IMR-90 (cell line): ENCODE data around the gene MTF2. TPM values are rescaled to one million over a fixed set of nuclear protein-coding genes. Genes with fewer than 3 reads are reported as not detected.

Experiments used
- ATAC-seq: fragments of 200-7000 bp; cut with Tn5 transposase; 2 replicates; pipeline ENCODE4 v1.9.1; 2020; ENCODE audit warnings: low read depth, mild to moderate bottlenecking, moderate library complexity
- BruUV-seq: library from RNA; stranded (reverse); fragments of 400-500 nt; replicated peaks from 2 replicates; lab custom pipeline; 2021; lab: Mats Ljungman, UMichigan
- CTCF ChIA-PET: fragments of 300-600 bp; formaldehyde crosslinking; extraction: SDS; loops from one replicate; lab custom pipeline; 2021; ENCODE audit warnings: antibody characterized with exemption; lab: Yijun Ruan, JAX
- POLR2A ChIA-PET: fragments of 300-600 bp; sonication (Branson Sonifier 250); formaldehyde crosslinking; loops from one replicate; lab custom pipeline; 2022; ENCODE audit warnings: antibody characterized with exemption; ENCODE audit not compliant: unreplicated experiment; lab: Charles Lee
- DNase-seq: peaks from one replicate; pipeline ENCODE4 v3.0.0; 2013
- H2AFZ ChIP-seq: replicated peaks from 2 replicates; pipeline ENCODE3; 2013; ENCODE audit warnings: low read length, mild to moderate bottlenecking; ENCODE audit not compliant: poor library complexity
- H2AK5ac ChIP-seq: 2 replicates; pipeline ENCODE4 v1.6.1; 2013; ENCODE audit warnings: low read depth, low read length, inconsistent platforms
- H2AK9ac ChIP-seq: replicated peaks from 2 replicates; pipeline ENCODE3; 2013; ENCODE audit warnings: mild to moderate bottlenecking, low read depth, low read length, moderate library complexity; ENCODE audit not compliant: poor library complexity
- H2BK120ac ChIP-seq: 2 replicates; pipeline ENCODE4 v1.6.1; 2013; ENCODE audit warnings: low read depth, low read length, inconsistent platforms
- H2BK15ac ChIP-seq: 3 replicates; pipeline ENCODE4 v1.6.1; 2013; ENCODE audit warnings: low read depth, low read length, inconsistent platforms
- H2BK20ac ChIP-seq: 2 replicates; pipeline ENCODE4 v1.6.1; 2013; ENCODE audit warnings: low read depth, mild to moderate bottlenecking, inconsistent platforms, low read length, moderate library complexity
- H2BK5ac ChIP-seq: 2 replicates; pipeline ENCODE4 v1.6.1; 2013; ENCODE audit warnings: mild to moderate bottlenecking, low read depth, low read length, inconsistent platforms; ENCODE audit not compliant: poor library complexity, severe bottlenecking
- H3K14ac ChIP-seq: replicated peaks from 2 replicates; pipeline ENCODE4 v1.6.1; 2013; ENCODE audit warnings: low read depth, low read length, inconsistent platforms
- H3K18ac ChIP-seq: 2 replicates; pipeline ENCODE4 v1.6.1; 2013; ENCODE audit warnings: low read depth, low read length, control low read depth
- H3K23ac ChIP-seq: 2 replicates; pipeline ENCODE4 v1.6.1; 2013; ENCODE audit warnings: low read depth, low read length, inconsistent platforms
- H3K27ac ChIP-seq: 2 replicates; pipeline ENCODE4 v1.5.1; 2013; ENCODE audit warnings: mild to moderate bottlenecking, control low read depth, low read length; ENCODE audit not compliant: insufficient read depth
- H3K27me3 ChIP-seq: 2 replicates; pipeline ENCODE4 v1.6.1; 2013; ENCODE audit warnings: low read length; ENCODE audit not compliant: control insufficient read depth, insufficient read depth
- H3K36me3 ChIP-seq: 2 replicates; pipeline ENCODE4 v1.6.1; 2013; ENCODE audit warnings: low read length, mixed read lengths; ENCODE audit not compliant: control insufficient read depth, insufficient read depth
- H3K4ac ChIP-seq: 2 replicates; pipeline ENCODE4 v1.6.1; 2013; ENCODE audit warnings: low read depth, low read length, inconsistent platforms
- H3K4me1 ChIP-seq: 2 replicates; pipeline ENCODE4 v1.6.1; 2013; ENCODE audit warnings: low read length, mixed read lengths; ENCODE audit not compliant: control insufficient read depth, insufficient read depth
- H3K4me2 ChIP-seq: 2 replicates; pipeline ENCODE4 v1.6.1; 2013; ENCODE audit warnings: low read depth, mild to moderate bottlenecking, control low read depth, low read length, moderate library complexity
- H3K4me3 ChIP-seq: 2 replicates; pipeline ENCODE4 v1.5.1; 2013; ENCODE audit warnings: low read depth, mild to moderate bottlenecking, control low read depth, low read length, moderate library complexity; ENCODE audit not compliant: insufficient read depth
- H3K56ac ChIP-seq: 2 replicates; pipeline ENCODE4 v1.6.1; 2013; ENCODE audit warnings: low read length, inconsistent platforms; ENCODE audit not compliant: insufficient read depth; ENCODE audit errors: extremely low read depth
- H3K79me1 ChIP-seq, 2 experiments: 2 replicates each; pipeline ENCODE4 v1.6.1; 2013; ENCODE audit warnings: low read length in 2 of 2, inconsistent platforms in 1 of 2, low read depth in 1 of 2
- H3K9ac ChIP-seq: 2 replicates; pipeline ENCODE4 v1.6.1; 2013; ENCODE audit warnings: low read depth, low read length, control low read depth
- H3K9me1 ChIP-seq: 2 replicates; pipeline ENCODE4 v1.6.1; 2013; ENCODE audit warnings: low read length, inconsistent platforms; ENCODE audit not compliant: insufficient read depth
- H3K9me3 ChIP-seq: 2 replicates; pipeline ENCODE4 v1.6.1; 2013; ENCODE audit warnings: low read length; ENCODE audit not compliant: control insufficient read depth, insufficient read depth
- H4K20me1 ChIP-seq: 2 replicates; pipeline ENCODE4 v1.6.1; 2013; ENCODE audit warnings: low read length, inconsistent platforms; ENCODE audit not compliant: insufficient read depth
- H4K5ac ChIP-seq: 2 replicates; pipeline ENCODE4 v1.6.1; 2013; ENCODE audit warnings: mild to moderate bottlenecking, low read depth, low read length, control low read depth
- H4K8ac ChIP-seq, 2 experiments: 2 replicates each; pipeline ENCODE4 v1.6.1; 2013; ENCODE audit warnings: low read depth in 2 of 2, low read length in 2 of 2, control low read depth in 1 of 2, inconsistent platforms in 1 of 2
- H4K91ac ChIP-seq: 2 replicates; pipeline ENCODE4 v1.6.1; 2013; ENCODE audit warnings: low read depth, low read length, inconsistent platforms; ENCODE audit not compliant: insufficient read depth
- CEBPB ChIP-seq: IDR thresholded peaks from 2 replicates; pipeline ENCODE4 v1.6.1; 2012; ENCODE audit warnings: low read depth, low read length, improper control_type of control experiment
- CHD1 ChIP-seq: IDR thresholded peaks from 2 replicates; pipeline ENCODE4 v1.6.1; 2012; ENCODE audit warnings: low read depth, low read length, improper control_type of control experiment
- CTCF ChIP-seq: conservative IDR thresholded peaks from 2 replicates; pipeline ENCODE4 v1.5.1; 2012; ENCODE audit warnings: mild to moderate bottlenecking, low read depth, low read length, improper control_type of control experiment
- ELK1 ChIP-seq: fragments of 150-350 bp; IDR thresholded peaks from 2 replicates; pipeline ENCODE4 v1.6.1; 2016; ENCODE audit warnings: low read depth, mild to moderate bottlenecking, low read length, moderate library complexity, borderline replicate concordance
- FOS ChIP-seq: fragments of 150-350 bp; IDR thresholded peaks from 2 replicates; pipeline ENCODE4 v1.6.1; 2016; ENCODE audit warnings: low read depth, low read length
- MAFK ChIP-seq: IDR thresholded peaks from 2 replicates; pipeline ENCODE4 v1.6.1; 2012; ENCODE audit warnings: low read depth, low read length, improper control_type of control experiment
- MAZ ChIP-seq: IDR thresholded peaks from 2 replicates; pipeline ENCODE4 v1.6.1; 2012; ENCODE audit warnings: low read depth, mild to moderate bottlenecking, low read length, improper control_type of control experiment, moderate library complexity, borderline replicate concordance
- MXI1 ChIP-seq: IDR thresholded peaks from 2 replicates; pipeline ENCODE4 v1.6.1; 2012; ENCODE audit warnings: low read depth, mild to moderate bottlenecking, low read length, moderate library complexity, borderline replicate concordance
- NFE2L2 ChIP-seq: fragments of 150-350 bp; IDR thresholded peaks from 2 replicates; pipeline ENCODE4 v1.6.1; 2016; ENCODE audit warnings: low read depth, mild to moderate bottlenecking, low read length
- POLR2A ChIP-seq: IDR thresholded peaks from 2 replicates; pipeline ENCODE4 v1.6.1; 2012; ENCODE audit warnings: mild to moderate bottlenecking, low read depth, low read length
- RAD21 ChIP-seq: IDR thresholded peaks from 2 replicates; pipeline ENCODE4 v1.6.1; 2012; ENCODE audit warnings: low read length, improper control_type of control experiment
- RCOR1 ChIP-seq: IDR thresholded peaks from 2 replicates; pipeline ENCODE4 v1.6.1; 2012; ENCODE audit warnings: mild to moderate bottlenecking, low read length, improper control_type of control experiment; ENCODE audit not compliant: insufficient replicate concordance
- RFX5 ChIP-seq: IDR thresholded peaks from 2 replicates; pipeline ENCODE4 v1.8.0; 2012; ENCODE audit warnings: low read depth, mild to moderate bottlenecking, low read length, moderate library complexity
- SMC3 ChIP-seq: fragments of 150-350 bp; IDR thresholded peaks from 2 replicates; pipeline ENCODE4 v1.6.1; 2016; ENCODE audit warnings: low read depth, mild to moderate bottlenecking, antibody characterized with exemption, low read length, moderate library complexity
- whole genome bisulfite sequencing, 2 experiments: methylation state at CpG; one replicate each; pipeline versions ENCODE4 v1.1.5 to v1.1.7; 2013; ENCODE audit warnings: missing lambda C conversion rate in 2 of 2; ENCODE audit not compliant: insufficient read length in 1 of 2; ENCODE audit errors: extremely low coverage in 2 of 2; 5-methylcytosine and 5-hydroxymethylcytosine counted together
- dilution Hi-C: fragments of 300-500 bp; cut with HindIII; formaldehyde crosslinking; loops from one replicate; pipeline ENCODE4 v1.14.3; 2018; ENCODE audit warnings: low sequenced_read_pairs; ENCODE audit not compliant: unreplicated experiment
- in situ Hi-C: fragments of 300-500 bp; cut with MboI; formaldehyde crosslinking; loops from 3 replicates; pipeline ENCODE4 v1.14.3; 2019; ENCODE audit warnings: low sequenced_read_pairs, inconsistent platforms, mixed read lengths
- intact Hi-C: fragments of 100-400 bp; cut with micrococcal nuclease; formaldehyde crosslinking; loops from 2 replicates; pipeline ENCODE4 v1.10.0; 2022
- polyA plus RNA-seq, 3 experiments: library from polyadenylated mRNA; depleted of rRNA; stranded (reverse); fragments of >200 nt; gene quantifications; 2 replicates each; pipeline ENCODE4 v1.2.3, GENCODE V29; 2012; ENCODE audit warnings: low replicate concordance in 1 of 3
- total RNA-seq: library from RNA; depleted of rRNA; stranded (reverse); fragments of >200 nt; gene quantifications from 2 replicates; pipeline ENCODE4 v1.2.3, GENCODE V29; 2012

MTF2 gene
- total and polyA plus RNA-seq, 2 of the 4 experiments (the other 2 are of a cell fraction) = 10.6 to 39.8 TPM

- H3K27ac ChIP-seq = peak overlapping the region; percentile 76; the same call in 1 of the 2 replicates
- ATAC-seq (no peak), DNase-seq (no peak)
- BruUV-seq = no TSS peak
- peak overlapping the region; percentile 69; the same call in 1 of the 2 replicates for H3K18ac ChIP-seq
- H4K91ac ChIP-seq = no peak overlapping the region
- no peak for TF ChIP-seq RCOR1
- no peak for TF ChIP-seq CTCF
- no peak for TF ChIP-seq FOS
- no peak for TF ChIP-seq MAZ
- TF ChIP-seq CEBPB = no peak
- no peak for TF ChIP-seq POLR2A
- no peak for TF ChIP-seq RAD21
- no peak for TF ChIP-seq ELK1
- no peak for TF ChIP-seq CHD1
- no peak for TF ChIP-seq MXI1
- no peak for TF ChIP-seq SMC3
- TF ChIP-seq MAFK = no peak
- TF ChIP-seq RFX5 = no peak
- TF ChIP-seq NFE2L2 = no peak
- no CpG with 5 or more reads among the region's 3 CpGs for WGBS, 2 experiments
- peak overlapping the region; percentile 85; the same call in 1 of the 2 replicates for H3K56ac ChIP-seq
- H3K4me1 ChIP-seq = no peaks in the 10 kb centered on the region
- peak overlapping the region; percentile 76 for H4K5ac ChIP-seq
- peak overlapping the region; percentile 71 for H2AFZ ChIP-seq
- in situ Hi-C loops (no loop called here), dilution Hi-C loops (no loop called here), intact Hi-C loops (loop anchor here (2.0 kb wide), 1 partner anchor 101 kb away; no protein-coding TSS in a partner anchor)
- no peak overlapping the region for H2BK20ac ChIP-seq
- no peak overlapping the region for H2BK120ac ChIP-seq
- H4K8ac ChIP-seq = peak overlapping the region; percentile 57 to 97
- peak overlapping the region; percentile 89; the same call in 1 of the 2 replicates for H3K4ac ChIP-seq
- no peak overlapping the region; the same call in 1 of the 2 replicates for H2AK5ac ChIP-seq
- peak overlapping the region; percentile 87 for H3K9ac ChIP-seq
- ChIA-PET POLR2A (interaction anchor here (0.6 to 0.7 kb wide), 2 partner anchors 282 to 491 kb away, joined by 3 read pairs; no protein-coding TSS in a partner anchor), CTCF (interaction anchor here (0.9 kb wide), 1 partner anchor 116 kb away, joined by 4 read pairs; no protein-coding TSS in a partner anchor)
- H2AK9ac ChIP-seq = no peak overlapping the region
- no peaks in the 10 kb centered on the region; the same call in 1 of the 2 replicates for H3K27me3 ChIP-seq
- H4K20me1 ChIP-seq = peaks cover 13% of the 10 kb centered on the region
- peaks cover 0 to 20% of the 10 kb centered on the region in 2 experiments; a peak in 2 of 4 replicates for H3K79me1 ChIP-seq
- H3K36me3 ChIP-seq = no peaks in the 10 kb centered on the region
- peak overlapping the region; percentile 70 for H3K4me2 ChIP-seq
- no peak overlapping the region for H2BK15ac ChIP-seq
- no peaks in the 10 kb centered on the region for H3K9me1 ChIP-seq
- peak overlapping the region; percentile 78 for H3K4me3 ChIP-seq
- no peaks in the 10 kb centered on the region for H3K9me3 ChIP-seq
- peak overlapping the region; percentile 90 for H3K14ac ChIP-seq
- peak overlapping the region; percentile 78; the same call in 1 of the 2 replicates for H3K23ac ChIP-seq
- peak overlapping the region; percentile 85 for H2BK5ac ChIP-seq
Observed at GRCh38 chr1:93078203-93078602, 880 bp upstream of the MTF2 start.
